ENCODE results near the gene WDR88. TPM values are rescaled to one million over a fixed set of nuclear protein-coding genes. Genes with fewer than 3 reads are reported as not detected.

The WDR88 gene, protein sequence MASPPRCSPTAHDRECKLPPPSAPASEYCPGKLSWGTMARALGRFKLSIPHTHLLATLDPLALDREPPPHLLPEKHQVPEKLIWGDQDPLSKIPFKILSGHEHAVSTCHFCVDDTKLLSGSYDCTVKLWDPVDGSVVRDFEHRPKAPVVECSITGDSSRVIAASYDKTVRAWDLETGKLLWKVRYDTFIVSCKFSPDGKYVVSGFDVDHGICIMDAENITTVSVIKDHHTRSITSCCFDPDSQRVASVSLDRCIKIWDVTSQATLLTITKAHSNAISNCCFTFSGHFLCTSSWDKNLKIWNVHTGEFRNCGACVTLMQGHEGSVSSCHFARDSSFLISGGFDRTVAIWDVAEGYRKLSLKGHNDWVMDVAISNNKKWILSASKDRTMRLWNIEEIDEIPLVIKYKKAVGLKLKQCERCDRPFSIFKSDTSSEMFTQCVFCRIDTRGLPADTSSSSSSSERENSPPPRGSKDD
- not detected for polyA plus RNA-seq (2013, experiment 1 of 2)
- not detected for polyA plus RNA-seq (2013, experiment 2 of 2)

DNA sequence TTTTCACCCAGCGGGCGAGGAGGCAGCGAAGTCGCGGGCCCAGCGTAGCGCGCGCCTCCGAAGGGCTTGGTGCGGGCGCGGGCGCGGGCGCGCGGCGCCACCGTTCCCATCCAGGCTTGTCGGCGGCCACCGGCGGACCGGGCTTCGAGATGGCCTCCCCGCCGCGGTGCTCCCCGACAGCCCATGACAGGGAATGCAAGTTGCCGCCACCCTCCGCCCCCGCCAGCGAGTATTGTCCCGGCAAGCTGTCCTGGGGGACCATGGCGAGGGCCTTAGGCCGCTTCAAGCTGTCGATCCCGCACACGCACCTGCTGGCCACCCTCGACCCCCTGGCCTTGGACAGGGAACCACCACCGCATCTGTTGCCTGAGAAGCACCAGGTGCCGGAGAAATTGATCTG is at the start of gene WDR88:
Gene WDR88 (plus strand): TSS at position 94 of the 400 bp plus-strand sequence. CDS start 56 bp downstream, at position 150.
- H3K9ac ChIP-seq (ENCODE audit: low read length): no peak within 1 kb of the TSS
- H3K4me3 ChIP-seq (ENCODE audit: insufficient read depth in 1 of 2, low read depth in 1 of 2, low read length in 2 of 2): no peak within 1 kb of the TSS
- H3K4ac ChIP-seq (ENCODE audit: low read depth in 1 of 2, low read length in 2 of 2): no peak within 1 kb of the TSS
- H3K27me3 ChIP-seq (ENCODE audit: control insufficient read depth in 1 of 2, insufficient read depth in 1 of 2, low read length in 2 of 2): peaks cover 0 to 4% of the 10 kb centered on the region in 2 experiments
- H3K14ac ChIP-seq (ENCODE audit: low read length in 2 of 2): no peak within 1 kb of the TSS
- peaks cover 17 to 41% of the 10 kb centered on the region in 2 experiments for H3K36me3 ChIP-seq (ENCODE audit: control insufficient read depth in 1 of 2, insufficient read depth in 2 of 2, low read depth in 1 of 2, low read length in 2 of 2)
- H3K79me1 ChIP-seq (replicated peaks; ENCODE audit: low read length, poor library complexity, severe bottlenecking): peaks cover 1% of the 10 kb centered on the region
- no peak within 1 kb of the TSS for H3K27ac ChIP-seq (ENCODE audit: low read length, poor library complexity, severe bottlenecking)
- no peak within 1 kb of the TSS for H4K8ac ChIP-seq (ENCODE audit: low read length)
- H2BK15ac ChIP-seq (ENCODE audit: low read depth, poor library complexity, severe bottlenecking): no peak within 1 kb of the TSS
- H4K91ac ChIP-seq (ENCODE audit: low read length): no peak within 1 kb of the TSS
- no peak within 1 kb of the TSS for H3K18ac ChIP-seq (ENCODE audit: low read depth in 1 of 2, low read length in 2 of 2)
- H2AK5ac ChIP-seq (ENCODE audit: low read length, severe bottlenecking): no peak within 1 kb of the TSS
- H3K23ac ChIP-seq (ENCODE audit: low read length in 2 of 2): no peak within 1 kb of the TSS
- 95% methylated on average over 43 of the region's 43 CpGs for WGBS
- DNase-seq: no peak
- H2AFZ ChIP-seq (ENCODE audit: low read depth, low read length): no peak within 1 kb of the TSS
- no peaks in the 10 kb centered on the region for H3K9me3 ChIP-seq (ENCODE audit: control insufficient read depth, low read length)
- peaks cover 6% of the 10 kb centered on the region for H3K4me1 ChIP-seq (ENCODE audit: control insufficient read depth, insufficient read depth, low read depth, low read length)
- no peak within 1 kb of the TSS for H2BK120ac ChIP-seq (ENCODE audit: low read depth, low read length)
- no peak within 1 kb of the TSS for H2BK12ac ChIP-seq (ENCODE audit: low read length in 2 of 2)
- no peak within 1 kb of the TSS for H3K4me2 ChIP-seq (ENCODE audit: low read length, poor library complexity, severe bottlenecking)
- H2BK5ac ChIP-seq (ENCODE audit: low read depth, low read length, poor library complexity, severe bottlenecking): no peak within 1 kb of the TSS

DNA sequence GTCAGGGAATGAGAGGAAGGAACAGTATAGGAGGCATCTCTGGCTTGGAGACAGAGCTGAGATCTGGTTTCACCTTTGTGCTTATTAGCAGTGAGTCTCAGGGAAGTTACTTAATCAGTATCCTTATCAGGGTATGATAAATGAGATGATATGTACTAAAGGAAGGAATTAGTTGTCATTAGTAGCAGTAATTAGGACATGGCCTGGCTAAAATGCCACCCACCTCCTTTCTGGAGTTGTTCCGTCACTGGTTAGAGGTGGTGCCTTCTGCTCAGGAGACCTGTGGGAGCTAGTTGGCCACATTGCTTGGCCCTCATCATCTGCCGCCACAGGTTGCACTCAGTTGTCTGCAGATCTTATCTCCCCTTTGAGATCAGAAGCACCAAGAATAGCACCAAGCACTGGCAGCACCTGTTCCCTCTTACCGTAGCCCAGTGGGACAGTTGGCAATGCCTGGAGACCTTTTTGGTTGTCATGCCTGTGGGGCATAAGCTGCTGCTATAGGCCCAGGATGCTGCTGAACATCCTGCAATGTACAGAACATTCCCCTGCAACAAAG is 46.3 kb upstream of the WDR88 start:
- Histone ChIP-seq H3K4me1 (ENCODE audit: control insufficient read depth, insufficient read depth, low read depth, low read length) (peaks cover 9% of the 10 kb centered on the region), H3K9me3 (ENCODE audit: control insufficient read depth, low read length) (no peaks in the 10 kb centered on the region), H2BK15ac (ENCODE audit: low read depth, poor library complexity, severe bottlenecking) (no peak overlapping the region), H4K91ac (ENCODE audit: low read length) (no peak overlapping the region), H2BK12ac (ENCODE audit: low read length in 2 of 2) (no peak overlapping the region), H3K27ac (ENCODE audit: low read length, poor library complexity, severe bottlenecking) (no peak overlapping the region), H2BK120ac (ENCODE audit: low read depth, low read length) (no peak overlapping the region), H3K4me2 (ENCODE audit: low read length, poor library complexity, severe bottlenecking) (no peak overlapping the region), H2AK5ac (ENCODE audit: low read length, severe bottlenecking) (no peak overlapping the region), H3K18ac (ENCODE audit: low read depth in 1 of 2, low read length in 2 of 2) (no peak overlapping the region), H3K4me3 (ENCODE audit: insufficient read depth in 1 of 2, low read depth in 1 of 2, low read length in 2 of 2) (no peak overlapping the region), H3K14ac (ENCODE audit: low read length in 2 of 2) (no peak overlapping the region), H3K9ac (ENCODE audit: low read length) (no peak overlapping the region), H3K27me3 (ENCODE audit: control insufficient read depth in 1 of 2, insufficient read depth in 1 of 2, low read length in 2 of 2) (no peaks in the 10 kb centered on the region), H3K23ac (ENCODE audit: low read length in 2 of 2) (no peak overlapping the region), H2AFZ (ENCODE audit: low read depth, low read length) (no peak overlapping the region), H3K36me3 (ENCODE audit: control insufficient read depth in 1 of 2, insufficient read depth in 2 of 2, low read depth in 1 of 2, low read length in 2 of 2) (peaks cover 22 to 23% of the 10 kb centered on the region in 2 experiments), H3K4ac (ENCODE audit: low read depth in 1 of 2, low read length in 2 of 2) (no peak overlapping the region), H4K8ac (ENCODE audit: low read length) (no peak overlapping the region), H2BK5ac (ENCODE audit: low read depth, low read length, poor library complexity, severe bottlenecking) (no peak overlapping the region), H3K79me1 (replicated peaks; ENCODE audit: low read length, poor library complexity, severe bottlenecking) (peaks cover 27% of the 10 kb centered on the region)
- WGBS: 98% methylated on average over 3 of the region's 3 CpGs
- no peak for DNase-seq

DNA sequence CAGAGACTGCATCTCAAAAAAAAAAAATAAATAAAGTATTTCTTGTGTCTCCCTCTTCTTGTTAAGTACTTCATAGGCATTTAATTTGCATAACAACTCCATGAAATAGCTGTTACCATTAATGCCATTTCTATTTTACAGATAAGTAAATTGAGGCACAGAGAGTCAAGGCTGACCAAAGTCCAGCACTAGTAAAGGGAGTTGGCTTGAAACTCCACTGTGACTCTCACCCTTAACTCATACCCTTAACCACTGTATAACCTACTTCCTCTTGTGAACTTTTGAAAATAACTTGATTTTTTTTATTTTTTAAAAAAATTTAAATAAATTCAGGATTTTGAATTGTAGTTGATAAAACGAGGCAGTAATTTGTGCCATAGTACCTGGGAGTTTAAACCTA is 45.0 kb upstream of the WDR88 start:
- peaks cover 5% of the 10 kb centered on the region for H3K4me1 ChIP-seq (ENCODE audit: control insufficient read depth, insufficient read depth, low read depth, low read length)
- H4K8ac ChIP-seq (ENCODE audit: low read length): no peak overlapping the region
- DNase-seq: no peak
- no peak overlapping the region for H3K27ac ChIP-seq (ENCODE audit: low read length, poor library complexity, severe bottlenecking)
- no peaks in the 10 kb centered on the region for H3K9me3 ChIP-seq (ENCODE audit: control insufficient read depth, low read length)
- H3K9ac ChIP-seq (ENCODE audit: low read length): no peak overlapping the region
- no peak overlapping the region for H3K4me3 ChIP-seq (ENCODE audit: insufficient read depth in 1 of 2, low read depth in 1 of 2, low read length in 2 of 2)
- H2BK15ac ChIP-seq (ENCODE audit: low read depth, poor library complexity, severe bottlenecking): no peak overlapping the region
- no peak overlapping the region for H3K18ac ChIP-seq (ENCODE audit: low read depth in 1 of 2, low read length in 2 of 2)
- H3K14ac ChIP-seq (ENCODE audit: low read length in 2 of 2): no peak overlapping the region
- H4K91ac ChIP-seq (ENCODE audit: low read length): no peak overlapping the region
- H3K4me2 ChIP-seq (ENCODE audit: low read length, poor library complexity, severe bottlenecking): no peak overlapping the region
- H3K79me1 ChIP-seq (replicated peaks; ENCODE audit: low read length, poor library complexity, severe bottlenecking): peaks cover 23% of the 10 kb centered on the region
- no peak overlapping the region for H2AFZ ChIP-seq (ENCODE audit: low read depth, low read length)
- no peak overlapping the region for H3K23ac ChIP-seq (ENCODE audit: low read length in 2 of 2)
- no peak overlapping the region for H2BK12ac ChIP-seq (ENCODE audit: low read length in 2 of 2)
- no peak overlapping the region for H2BK5ac ChIP-seq (ENCODE audit: low read depth, low read length, poor library complexity, severe bottlenecking)
- H2BK120ac ChIP-seq (ENCODE audit: low read depth, low read length): no peak overlapping the region
- no peak overlapping the region for H3K4ac ChIP-seq (ENCODE audit: low read depth in 1 of 2, low read length in 2 of 2)
- no peaks in the 10 kb centered on the region for H3K27me3 ChIP-seq (ENCODE audit: control insufficient read depth in 1 of 2, insufficient read depth in 1 of 2, low read length in 2 of 2)
- H3K36me3 ChIP-seq (ENCODE audit: control insufficient read depth in 1 of 2, insufficient read depth in 2 of 2, low read depth in 1 of 2, low read length in 2 of 2): peaks cover 23 to 32% of the 10 kb centered on the region in 2 experiments
- H2AK5ac ChIP-seq (ENCODE audit: low read length, severe bottlenecking): no peak overlapping the region
- WGBS: 100% methylated on average over 1 of the region's 1 CpG

DNA sequence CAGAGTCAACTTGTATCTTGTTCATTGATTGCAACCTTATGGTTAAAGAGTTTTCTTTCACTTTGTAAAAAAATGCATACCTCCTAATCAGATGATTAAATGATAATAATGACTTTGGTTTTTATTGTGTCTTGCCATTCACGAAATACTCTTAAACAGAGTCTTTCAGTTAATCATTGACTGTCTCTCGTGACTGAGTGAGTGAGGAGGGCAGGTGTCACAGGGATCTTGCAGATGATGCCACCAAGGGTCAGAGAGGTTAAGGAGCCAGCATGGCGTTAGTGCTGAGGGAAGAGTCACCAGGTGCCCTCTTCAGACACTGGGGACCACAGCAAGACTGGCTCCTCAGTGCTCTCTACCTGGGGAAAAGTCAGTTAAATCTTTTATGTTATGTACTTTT is 42.9 kb upstream of the WDR88 start:
- H3K9me3 ChIP-seq (ENCODE audit: control insufficient read depth, low read length): no peaks in the 10 kb centered on the region
- no peak overlapping the region for H4K8ac ChIP-seq (ENCODE audit: low read length)
- WGBS: 97% methylated on average over 3 of the region's 3 CpGs
- no peak overlapping the region for H2BK5ac ChIP-seq (ENCODE audit: low read depth, low read length, poor library complexity, severe bottlenecking)
- H3K23ac ChIP-seq (ENCODE audit: low read length in 2 of 2): no peak overlapping the region
- H2AK5ac ChIP-seq (ENCODE audit: low read length, severe bottlenecking): no peak overlapping the region
- H3K14ac ChIP-seq (ENCODE audit: low read length in 2 of 2): no peak overlapping the region
- no peak overlapping the region for H3K4ac ChIP-seq (ENCODE audit: low read depth in 1 of 2, low read length in 2 of 2)
- H3K27ac ChIP-seq (ENCODE audit: low read length, poor library complexity, severe bottlenecking): no peak overlapping the region
- DNase-seq: no peak
- peaks cover 36 to 49% of the 10 kb centered on the region in 2 experiments for H3K36me3 ChIP-seq (ENCODE audit: control insufficient read depth in 1 of 2, insufficient read depth in 2 of 2, low read depth in 1 of 2, low read length in 2 of 2)
- no peak overlapping the region for H3K4me2 ChIP-seq (ENCODE audit: low read length, poor library complexity, severe bottlenecking)
- H3K79me1 ChIP-seq (replicated peaks; ENCODE audit: low read length, poor library complexity, severe bottlenecking): peaks cover 22% of the 10 kb centered on the region
- H2BK12ac ChIP-seq (ENCODE audit: low read length in 2 of 2): no peak overlapping the region
- H3K27me3 ChIP-seq (ENCODE audit: control insufficient read depth in 1 of 2, insufficient read depth in 1 of 2, low read length in 2 of 2): no peaks in the 10 kb centered on the region
- H2AFZ ChIP-seq (ENCODE audit: low read depth, low read length): no peak overlapping the region
- H3K18ac ChIP-seq (ENCODE audit: low read depth in 1 of 2, low read length in 2 of 2): no peak overlapping the region
- peaks cover 2% of the 10 kb centered on the region for H3K4me1 ChIP-seq (ENCODE audit: control insufficient read depth, insufficient read depth, low read depth, low read length)
- no peak overlapping the region for H3K4me3 ChIP-seq (ENCODE audit: insufficient read depth in 1 of 2, low read depth in 1 of 2, low read length in 2 of 2)
- no peak overlapping the region for H2BK15ac ChIP-seq (ENCODE audit: low read depth, poor library complexity, severe bottlenecking)
- H4K91ac ChIP-seq (ENCODE audit: low read length): no peak overlapping the region
- H2BK120ac ChIP-seq (ENCODE audit: low read depth, low read length): no peak overlapping the region
- no peak overlapping the region for H3K9ac ChIP-seq (ENCODE audit: low read length)
